Panc1 (cell line): ENCODE results near the gene UBE2E2. TPM values are rescaled to one million over a fixed set of nuclear protein-coding genes. Genes with fewer than 3 reads are reported as not detected.

Experiments
- ATAC-seq: fragments of 200-7000 bp; cut with Tn5 transposase; 2 replicates; pipeline ENCODE4 v1.9.1; 2020; ENCODE audit warnings: mild to moderate bottlenecking, moderate library complexity
- BruUV-seq: library from RNA; stranded (reverse); fragments of 400-500 nt; replicated peaks from 2 replicates; lab custom pipeline; 2021; lab: Mats Ljungman, UMichigan
- CTCF ChIA-PET: fragments of 300-600 bp; sonication (Branson Sonifier 250); formaldehyde crosslinking; loops from one replicate; lab custom pipeline; 2022; ENCODE audit warnings: antibody characterized with exemption; lab: Charles Lee
- POLR2A ChIA-PET: fragments of 300-600 bp; sonication (Branson Sonifier 250); formaldehyde crosslinking; loops from one replicate; lab custom pipeline; 2022; ENCODE audit warnings: antibody characterized with exemption; lab: Charles Lee
- DNase-seq: peaks from one replicate; pipeline ENCODE4 v3.0.0-alpha.2; 2010; ENCODE audit warnings: low read depth, low spot score
- H3K27ac ChIP-seq: 2 replicates; pipeline ENCODE4 v1.5.1; 2011; ENCODE audit warnings: mild to moderate bottlenecking, low read length, inconsistent platforms
- H3K27me3 ChIP-seq: fragments of 200-500 bp; sonication (Bioruptor generic); 2 replicates; pipeline ENCODE4 v1.6.0; 2014; ENCODE audit warnings: low read length, inconsistent platforms; ENCODE audit not compliant: control insufficient read depth, insufficient read depth
- H3K36me3 ChIP-seq: fragments of 200-500 bp; sonication (Bioruptor generic); 2 replicates; pipeline ENCODE4 v1.5.1; 2014; ENCODE audit warnings: inconsistent platforms, mild to moderate bottlenecking, low read length, moderate library complexity; ENCODE audit not compliant: control insufficient read depth, insufficient read depth
- H3K4me1 ChIP-seq: 2 replicates; pipeline ENCODE4 v1.5.1; 2011; ENCODE audit warnings: inconsistent platforms, mild to moderate bottlenecking, low read length, moderate library complexity; ENCODE audit not compliant: control insufficient read depth, insufficient read depth
- H3K4me3 ChIP-seq, 2 experiments: 2 replicates each; pipeline ENCODE4 v1.5.1; 2011 to 2012; ENCODE audit warnings: low read depth in 2 of 2, low read length in 2 of 2, mild to moderate bottlenecking in 2 of 2, inconsistent platforms in 1 of 2, moderate library complexity in 1 of 2
- H3K9me3 ChIP-seq: fragments of 200-500 bp; sonication (Bioruptor generic); 2 replicates; pipeline ENCODE4 v1.5.1; 2014; ENCODE audit warnings: low read depth, mild to moderate bottlenecking, inconsistent platforms, low read length, moderate library complexity; ENCODE audit not compliant: control insufficient read depth, insufficient read depth
- POLR2AphosphoS5 ChIP-seq: IDR thresholded peaks from 2 replicates; pipeline ENCODE4 v1.6.1; 2012; ENCODE audit warnings: mild to moderate bottlenecking, low read depth, low read length, moderate library complexity
- SIN3A ChIP-seq: IDR thresholded peaks from 2 replicates; pipeline ENCODE4 v1.6.1; 2012; ENCODE audit warnings: low read depth, mild to moderate bottlenecking, low read length, moderate library complexity, borderline replicate concordance; ENCODE audit not compliant: insufficient read depth
- TCF7L2 ChIP-seq: IDR thresholded peaks from 2 replicates; pipeline ENCODE4 v1.6.1; 2011; ENCODE audit warnings: mild to moderate bottlenecking, low read depth, low read length, inconsistent platforms
- in situ Hi-C: cut with HindIII; loops from 2 replicates; pipeline ENCODE4 v1.10.0; 2016; ENCODE audit warnings: low sequenced_read_pairs, low pct_unique_long_range_greater_than_20kb
- intact Hi-C: fragments of 100-400 bp; cut with micrococcal nuclease; formaldehyde crosslinking; loops from one replicate; pipeline ENCODE4 v1.10.0; 2022; ENCODE audit not compliant: unreplicated experiment
- total RNA-seq: library from RNA; stranded (reverse); gene quantifications from one replicate; pipeline ENCODE4 v1.2.1, GENCODE V29; 2021; ENCODE audit not compliant: unreplicated experiment
- TF ChIP-seq, protein P1 (sequence below), 2 experiments: IDR thresholded peaks; 2 replicates each; pipeline ENCODE4 v1.6.1; 2011 to 2012; ENCODE audit warnings: low read depth in 2 of 2, control low read depth in 1 of 2, low read length in 1 of 2, mild to moderate bottlenecking in 1 of 2, moderate library complexity in 1 of 2; ENCODE audit not compliant: insufficient read depth in 1 of 2
- TF ChIP-seq, protein P2 (sequence below): fragments of 450-650 bp; IDR thresholded peaks from 2 replicates; pipeline ENCODE4 v1.5.1; 2017; ENCODE audit warnings: mild to moderate bottlenecking

Gene UBE2E2
- total RNA-seq, 1 experiment from 2014 or later: 38.2 TPM

DNA sequence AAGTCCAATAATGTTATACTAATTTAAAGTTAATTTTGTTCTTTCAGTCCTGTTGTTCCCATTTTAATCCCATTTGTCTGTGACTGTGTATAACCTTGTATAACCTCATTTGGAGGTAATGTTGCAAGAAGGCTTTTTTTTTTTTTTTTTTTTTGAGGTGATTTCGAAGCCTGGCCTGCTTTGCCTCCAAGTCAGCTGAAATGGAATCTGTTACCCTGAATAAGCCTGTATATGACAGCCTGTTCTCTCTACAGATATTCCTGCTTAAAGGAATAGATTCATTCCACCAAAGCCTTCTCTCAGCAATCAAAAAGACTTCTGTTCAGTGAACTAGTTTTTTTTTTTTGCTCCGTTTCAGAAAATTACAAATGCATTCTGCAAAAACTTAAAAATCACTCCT lies 330.9 kb downstream of the UBE2E2 start:
- no peak for DNase-seq
- no peaks in the 10 kb centered on the region for H3K9me3 ChIP-seq
- TF ChIP-seq POLR2AphosphoS5 (no peak), SIN3A (no peak), TCF7L2 (no peak)
- TF ChIP-seq, protein P1, sequence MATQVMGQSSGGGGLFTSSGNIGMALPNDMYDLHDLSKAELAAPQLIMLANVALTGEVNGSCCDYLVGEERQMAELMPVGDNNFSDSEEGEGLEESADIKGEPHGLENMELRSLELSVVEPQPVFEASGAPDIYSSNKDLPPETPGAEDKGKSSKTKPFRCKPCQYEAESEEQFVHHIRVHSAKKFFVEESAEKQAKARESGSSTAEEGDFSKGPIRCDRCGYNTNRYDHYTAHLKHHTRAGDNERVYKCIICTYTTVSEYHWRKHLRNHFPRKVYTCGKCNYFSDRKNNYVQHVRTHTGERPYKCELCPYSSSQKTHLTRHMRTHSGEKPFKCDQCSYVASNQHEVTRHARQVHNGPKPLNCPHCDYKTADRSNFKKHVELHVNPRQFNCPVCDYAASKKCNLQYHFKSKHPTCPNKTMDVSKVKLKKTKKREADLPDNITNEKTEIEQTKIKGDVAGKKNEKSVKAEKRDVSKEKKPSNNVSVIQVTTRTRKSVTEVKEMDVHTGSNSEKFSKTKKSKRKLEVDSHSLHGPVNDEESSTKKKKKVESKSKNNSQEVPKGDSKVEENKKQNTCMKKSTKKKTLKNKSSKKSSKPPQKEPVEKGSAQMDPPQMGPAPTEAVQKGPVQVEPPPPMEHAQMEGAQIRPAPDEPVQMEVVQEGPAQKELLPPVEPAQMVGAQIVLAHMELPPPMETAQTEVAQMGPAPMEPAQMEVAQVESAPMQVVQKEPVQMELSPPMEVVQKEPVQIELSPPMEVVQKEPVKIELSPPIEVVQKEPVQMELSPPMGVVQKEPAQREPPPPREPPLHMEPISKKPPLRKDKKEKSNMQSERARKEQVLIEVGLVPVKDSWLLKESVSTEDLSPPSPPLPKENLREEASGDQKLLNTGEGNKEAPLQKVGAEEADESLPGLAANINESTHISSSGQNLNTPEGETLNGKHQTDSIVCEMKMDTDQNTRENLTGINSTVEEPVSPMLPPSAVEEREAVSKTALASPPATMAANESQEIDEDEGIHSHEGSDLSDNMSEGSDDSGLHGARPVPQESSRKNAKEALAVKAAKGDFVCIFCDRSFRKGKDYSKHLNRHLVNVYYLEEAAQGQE (IDR thresholded peaks at IDR 0.05; ENCODE audit: insufficient read depth in 1 of 2, low read depth in 2 of 2, low read length in 1 of 2): no peak
- TF ChIP-seq, protein P2, sequence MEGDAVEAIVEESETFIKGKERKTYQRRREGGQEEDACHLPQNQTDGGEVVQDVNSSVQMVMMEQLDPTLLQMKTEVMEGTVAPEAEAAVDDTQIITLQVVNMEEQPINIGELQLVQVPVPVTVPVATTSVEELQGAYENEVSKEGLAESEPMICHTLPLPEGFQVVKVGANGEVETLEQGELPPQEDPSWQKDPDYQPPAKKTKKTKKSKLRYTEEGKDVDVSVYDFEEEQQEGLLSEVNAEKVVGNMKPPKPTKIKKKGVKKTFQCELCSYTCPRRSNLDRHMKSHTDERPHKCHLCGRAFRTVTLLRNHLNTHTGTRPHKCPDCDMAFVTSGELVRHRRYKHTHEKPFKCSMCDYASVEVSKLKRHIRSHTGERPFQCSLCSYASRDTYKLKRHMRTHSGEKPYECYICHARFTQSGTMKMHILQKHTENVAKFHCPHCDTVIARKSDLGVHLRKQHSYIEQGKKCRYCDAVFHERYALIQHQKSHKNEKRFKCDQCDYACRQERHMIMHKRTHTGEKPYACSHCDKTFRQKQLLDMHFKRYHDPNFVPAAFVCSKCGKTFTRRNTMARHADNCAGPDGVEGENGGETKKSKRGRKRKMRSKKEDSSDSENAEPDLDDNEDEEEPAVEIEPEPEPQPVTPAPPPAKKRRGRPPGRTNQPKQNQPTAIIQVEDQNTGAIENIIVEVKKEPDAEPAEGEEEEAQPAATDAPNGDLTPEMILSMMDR: no peak
- ChIA-PET POLR2A (no interaction called here), CTCF (no interaction called here)
- no peak overlapping the region for H3K4me3 ChIP-seq
- intact Hi-C loops: no loop called here
- in situ Hi-C loops: no loop called here
- no peaks in the 10 kb centered on the region for H3K36me3 ChIP-seq
- ATAC-seq: no peak
- H3K27ac ChIP-seq: no peak overlapping the region
- H3K27me3 ChIP-seq: no peaks in the 10 kb centered on the region
- H3K4me1 ChIP-seq: no peaks in the 10 kb centered on the region
- no TSS peak for BruUV-seq

DNA sequence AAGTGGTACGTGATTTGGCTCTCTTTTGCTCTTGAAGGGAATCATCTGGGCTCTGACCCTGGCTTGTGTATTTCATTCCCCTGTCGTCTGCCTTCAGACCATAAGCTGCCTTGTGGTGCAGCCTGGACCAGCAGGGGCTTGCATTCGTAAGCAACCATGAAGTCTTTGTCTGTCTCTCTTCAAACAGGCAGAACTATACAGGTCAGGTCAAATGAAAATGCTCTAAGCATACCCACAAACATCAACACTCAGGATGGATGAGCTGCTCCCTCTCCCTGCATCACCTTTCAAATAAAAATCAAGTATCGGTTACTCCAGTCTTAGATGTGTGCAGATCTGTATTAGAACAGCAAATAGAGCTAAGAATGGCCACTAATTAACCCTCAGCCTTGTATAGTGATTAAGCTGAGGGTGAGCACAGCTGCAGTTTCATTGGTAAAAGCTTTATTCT lies 334.0 kb downstream of the UBE2E2 start:
- ChIA-PET POLR2A (no interaction called here), CTCF (no interaction called here)
- no peaks in the 10 kb centered on the region for H3K27me3 ChIP-seq
- TF ChIP-seq, protein P2: no peak
- TF ChIP-seq, protein P1 (IDR thresholded peaks at IDR 0.05; ENCODE audit: insufficient read depth in 1 of 2, low read depth in 2 of 2, low read length in 1 of 2): no peak
- no peak for TF ChIP-seq POLR2AphosphoS5
- no peak for TF ChIP-seq TCF7L2
- no peak for TF ChIP-seq SIN3A
- no peaks in the 10 kb centered on the region for H3K36me3 ChIP-seq
- BruUV-seq: no TSS peak
- H3K27ac ChIP-seq: no peak overlapping the region
- in situ Hi-C loops (no loop called here), intact Hi-C loops (no loop called here)
- no peak overlapping the region for H3K4me3 ChIP-seq
- DNase-seq (no peak), ATAC-seq (no peak)
- H3K4me1 ChIP-seq: no peaks in the 10 kb centered on the region
- no peaks in the 10 kb centered on the region for H3K9me3 ChIP-seq
